ENCODE results near the gene SGCA.

The SGCA gene

GRCh38 chr17:50182783-50183420, 17.1 kb downstream of the SGCA start:
- no peak for DNase-seq (ENCODE audit: low read depth)

- no peak for DNase-seq (ENCODE audit: low read depth)
Measured at GRCh38 chr17:50183421-50183994, 17.7 kb downstream of the SGCA start.

- DNase-seq (ENCODE audit: low read depth): no peak
Measured at GRCh38 chr17:50184064-50184463, 18.3 kb downstream of the SGCA start.

- DNase-seq (ENCODE audit: low read depth): no peak
Measured at GRCh38 chr17:50184611-50185398, 19.0 kb downstream of the SGCA start.

- DNase-seq (ENCODE audit: low read depth): no peak
Measured at GRCh38 chr17:50185631-50186471, 20.0 kb downstream of the SGCA start.

GRCh38 chr17:50186661-50187393, 21.0 kb downstream of the SGCA start:
- DNase-seq (ENCODE audit: low read depth): no peak

GRCh38 chr17:50187394-50187725, 21.6 kb downstream of the SGCA start:
- no peak for DNase-seq (ENCODE audit: low read depth)

GRCh38 chr17:50187751-50188530, 22.1 kb downstream of the SGCA start:
- DNase-seq (ENCODE audit: low read depth): no peak

- DNase-seq (ENCODE audit: low read depth): no peak
Measured at GRCh38 chr17:50188531-50188920, 22.7 kb downstream of the SGCA start.

GRCh38 chr17:50188921-50189549, 23.2 kb downstream of the SGCA start:
- DNase-seq (ENCODE audit: low read depth): no peak

- DNase-seq (ENCODE audit: low read depth): no peak
Measured at GRCh38 chr17:50189550-50190292, 23.9 kb downstream of the SGCA start.

- no peak for DNase-seq (ENCODE audit: low read depth)
Measured at GRCh38 chr17:50190293-50190602, 24.4 kb downstream of the SGCA start.

GRCh38 chr17:50190603-50191358, 25.0 kb downstream of the SGCA start:
- DNase-seq (ENCODE audit: low read depth): no peak

- DNase-seq (ENCODE audit: low read depth): no peak
Measured at GRCh38 chr17:50191359-50192143, 25.7 kb downstream of the SGCA start.

GRCh38 chr17:50192144-50192617, 26.4 kb downstream of the SGCA start:
- DNase-seq (ENCODE audit: low read depth): no peak

- no peak for DNase-seq (ENCODE audit: low read depth)
Measured at GRCh38 chr17:50192618-50193291, 26.9 kb downstream of the SGCA start.

GRCh38 chr17:50194140-50194933, 28.5 kb downstream of the SGCA start:
- DNase-seq (ENCODE audit: low read depth): no peak
